OCI-LY1 (cell line): ENCODE data around the gene ULK3.

Source experiments
- H2AFZ ChIP-seq: fragments of 200-600 bp; sonication (generic), shearing (Covaris generic); 2 replicates; pipeline ENCODE4 v1.6.0; 2014; ENCODE audit warnings: antibody characterized with exemption, mild to moderate bottlenecking, low read length
- H3F3A ChIP-seq: fragments of 200-600 bp; sonication (generic), shearing (Covaris generic); 2 replicates; pipeline ENCODE4 v1.6.0; 2014; ENCODE audit warnings: mild to moderate bottlenecking, antibody characterized with exemption, low read length, moderate library complexity; ENCODE audit not compliant: insufficient read depth
- H3K27ac ChIP-seq: fragments of 200-600 bp; sonication (generic); 2 replicates; pipeline ENCODE4 v1.5.1; 2014; ENCODE audit warnings: low read length, mixed run types, mild to moderate bottlenecking, low read depth; ENCODE audit not compliant: poor library complexity, severe bottlenecking
- H3K27me3 ChIP-seq: fragments of 200-600 bp; sonication (generic); 2 replicates; pipeline ENCODE4 v1.6.0; 2014; ENCODE audit warnings: antibody characterized with exemption, mild to moderate bottlenecking, low read length, moderate library complexity; ENCODE audit not compliant: insufficient read depth
- H3K36me3 ChIP-seq: fragments of 200-600 bp; sonication (generic); 2 replicates; pipeline ENCODE4 v1.6.1; 2014; ENCODE audit warnings: mild to moderate bottlenecking, antibody characterized with exemption, low read length, moderate library complexity, mixed read lengths; ENCODE audit not compliant: insufficient read depth
- H3K4me1 ChIP-seq: fragments of 200-600 bp; sonication (generic); 2 replicates; pipeline ENCODE4 v1.5.1; 2014; ENCODE audit warnings: mild to moderate bottlenecking, low read length, moderate library complexity; ENCODE audit not compliant: insufficient read depth, severe bottlenecking
- H3K4me2 ChIP-seq: fragments of 200-600 bp; sonication (generic), shearing (Covaris generic); 2 replicates; pipeline ENCODE4 v1.6.1; 2014; ENCODE audit warnings: low read length
- H3K4me3 ChIP-seq: fragments of 200-600 bp; sonication (generic); 2 replicates; pipeline ENCODE4 v1.5.1; 2014; ENCODE audit warnings: low read length, low read depth, mild to moderate bottlenecking, mixed read lengths; ENCODE audit not compliant: poor library complexity, severe bottlenecking
- H3K79me2 ChIP-seq: fragments of 200-600 bp; shearing (Covaris generic); 2 replicates; pipeline ENCODE4 v1.6.1; 2016; ENCODE audit warnings: mixed run types, low read length, mixed read lengths; ENCODE audit not compliant: insufficient read depth
- H3K9ac ChIP-seq: fragments of 200-600 bp; sonication (generic), shearing (Covaris generic); 2 replicates; pipeline ENCODE4 v1.6.1; 2014; ENCODE audit warnings: mild to moderate bottlenecking, low read length, mixed read lengths
- H3K9me2 ChIP-seq: fragments of 200-600 bp; sonication (generic), shearing (Covaris generic); 2 replicates; pipeline ENCODE4 v1.6.1; 2014; ENCODE audit warnings: low read depth, mild to moderate bottlenecking, low read length, mixed read lengths
- H3K9me3 ChIP-seq: fragments of 200-600 bp; shearing (Covaris generic); 2 replicates; pipeline ENCODE4 v1.6.1; 2014; ENCODE audit warnings: low read length, mixed read lengths
- H4K20me1 ChIP-seq: fragments of 200-600 bp; sonication (generic), shearing (Covaris generic); 2 replicates; pipeline ENCODE4 v1.6.0; 2016; ENCODE audit warnings: mild to moderate bottlenecking, low read length; ENCODE audit not compliant: insufficient read depth
- EZH2 ChIP-seq: fragments of 200-600 bp; sonication (generic), shearing (Covaris generic); IDR thresholded peaks from 2 replicates; pipeline ENCODE4 v1.8.0; 2017; ENCODE audit warnings: borderline replicate concordance, mixed run types, mild to moderate bottlenecking, antibody characterized with exemption, low read length, moderate library complexity, mixed read lengths
- TF ChIP-seq, protein P1 (sequence below): fragments of 200-600 bp; sonication (generic), shearing (Covaris generic); IDR thresholded peaks from 2 replicates; pipeline ENCODE4 v1.5.1; 2017; ENCODE audit warnings: mild to moderate bottlenecking, antibody characterized with exemption, low read length, moderate library complexity, mixed read lengths

ULK3 gene

DNA sequence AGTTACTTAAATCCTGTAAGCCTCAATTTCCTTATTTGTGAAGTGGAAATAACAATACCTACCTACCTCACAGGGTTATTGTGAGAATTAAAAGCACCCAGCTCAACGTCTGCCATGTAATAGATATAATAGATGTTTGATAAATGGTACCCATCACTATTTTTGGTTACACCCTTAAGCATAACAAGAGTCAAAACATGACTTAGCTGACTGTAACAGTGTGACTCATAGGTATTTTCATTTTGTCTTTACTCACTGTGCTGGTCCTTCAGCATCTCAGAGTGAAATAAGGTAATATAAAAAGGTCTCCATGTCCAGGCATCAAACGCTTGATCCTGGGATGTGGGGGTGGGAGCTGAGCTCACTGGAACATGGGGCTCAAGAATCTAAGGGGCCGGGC lies 13.5 kb downstream of the ULK3 start:
- Histone ChIP-seq H3K79me2 (no peaks in the 10 kb centered on the region), H3F3A (no peaks in the 10 kb centered on the region), H4K20me1 (no peaks in the 10 kb centered on the region), H3K27me3 (no peaks in the 10 kb centered on the region), H3K9ac (no peak overlapping the region), H3K36me3 (no peaks in the 10 kb centered on the region), H3K4me3 (no peak overlapping the region), H2AFZ (no peak overlapping the region), H3K27ac (no peak overlapping the region), H3K4me2 (no peak overlapping the region), H3K9me2 (no peaks in the 10 kb centered on the region), H3K4me1 (no peaks in the 10 kb centered on the region), H3K9me3 (no peaks in the 10 kb centered on the region)
- TF ChIP-seq, protein P1, sequence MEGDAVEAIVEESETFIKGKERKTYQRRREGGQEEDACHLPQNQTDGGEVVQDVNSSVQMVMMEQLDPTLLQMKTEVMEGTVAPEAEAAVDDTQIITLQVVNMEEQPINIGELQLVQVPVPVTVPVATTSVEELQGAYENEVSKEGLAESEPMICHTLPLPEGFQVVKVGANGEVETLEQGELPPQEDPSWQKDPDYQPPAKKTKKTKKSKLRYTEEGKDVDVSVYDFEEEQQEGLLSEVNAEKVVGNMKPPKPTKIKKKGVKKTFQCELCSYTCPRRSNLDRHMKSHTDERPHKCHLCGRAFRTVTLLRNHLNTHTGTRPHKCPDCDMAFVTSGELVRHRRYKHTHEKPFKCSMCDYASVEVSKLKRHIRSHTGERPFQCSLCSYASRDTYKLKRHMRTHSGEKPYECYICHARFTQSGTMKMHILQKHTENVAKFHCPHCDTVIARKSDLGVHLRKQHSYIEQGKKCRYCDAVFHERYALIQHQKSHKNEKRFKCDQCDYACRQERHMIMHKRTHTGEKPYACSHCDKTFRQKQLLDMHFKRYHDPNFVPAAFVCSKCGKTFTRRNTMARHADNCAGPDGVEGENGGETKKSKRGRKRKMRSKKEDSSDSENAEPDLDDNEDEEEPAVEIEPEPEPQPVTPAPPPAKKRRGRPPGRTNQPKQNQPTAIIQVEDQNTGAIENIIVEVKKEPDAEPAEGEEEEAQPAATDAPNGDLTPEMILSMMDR: no peak
- no peak for TF ChIP-seq EZH2

GRCh38 chr15:74828835-74829234 lies 14.1 kb downstream of the ULK3 start:
- H3K79me2 ChIP-seq: no peaks in the 10 kb centered on the region
- no peak overlapping the region for H3K27ac ChIP-seq
- H2AFZ ChIP-seq: no peak overlapping the region
- TF ChIP-seq EZH2: no peak
- H3K27me3 ChIP-seq: no peaks in the 10 kb centered on the region
- H3K4me2 ChIP-seq: no peak overlapping the region
- no peaks in the 10 kb centered on the region for H3F3A ChIP-seq
- no peaks in the 10 kb centered on the region for H3K9me2 ChIP-seq
- H3K4me3 ChIP-seq: no peak overlapping the region
- H3K9me3 ChIP-seq: no peaks in the 10 kb centered on the region
- no peak overlapping the region for H3K9ac ChIP-seq
- H3K36me3 ChIP-seq: no peaks in the 10 kb centered on the region
- H3K4me1 ChIP-seq: no peaks in the 10 kb centered on the region
- H4K20me1 ChIP-seq: no peaks in the 10 kb centered on the region

DNA sequence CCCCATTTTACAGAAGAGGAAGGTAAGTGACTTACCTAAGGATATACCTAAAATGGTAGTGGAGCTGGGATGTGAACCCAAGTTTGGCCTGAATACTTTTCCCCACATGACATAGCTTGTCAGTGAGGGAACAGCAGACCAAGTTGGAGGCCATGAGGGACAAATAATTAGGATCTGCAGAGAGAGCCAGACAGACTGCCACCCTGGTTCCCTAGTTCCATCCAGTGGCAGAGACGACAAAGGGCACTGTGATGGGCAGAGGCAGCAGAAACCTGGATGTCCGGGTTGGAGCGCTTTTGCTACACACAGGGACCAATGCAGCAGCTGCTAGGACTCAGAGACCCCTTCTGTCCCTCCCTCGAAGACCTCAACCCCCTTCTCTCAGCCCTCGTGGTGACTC lies 15.3 kb downstream of the ULK3 start:
- Histone ChIP-seq H3K4me2 (no peak overlapping the region), H3K4me3 (no peak overlapping the region), H3K9me3 (no peaks in the 10 kb centered on the region), H3K36me3 (no peaks in the 10 kb centered on the region), H2AFZ (no peak overlapping the region), H3K4me1 (no peaks in the 10 kb centered on the region), H3K9ac (no peak overlapping the region), H3K79me2 (no peaks in the 10 kb centered on the region), H4K20me1 (no peaks in the 10 kb centered on the region), H3F3A (no peaks in the 10 kb centered on the region), H3K9me2 (no peaks in the 10 kb centered on the region), H3K27me3 (no peaks in the 10 kb centered on the region), H3K27ac (no peak overlapping the region)
- no peak for TF ChIP-seq EZH2
- TF ChIP-seq, protein P1: no peak

- Histone ChIP-seq H2AFZ (no peak overlapping the region), H3K4me3 (no peak overlapping the region), H3K27ac (no peak overlapping the region), H3K9ac (no peak overlapping the region), H3K9me2 (no peaks in the 10 kb centered on the region), H3K36me3 (no peaks in the 10 kb centered on the region), H3K27me3 (no peaks in the 10 kb centered on the region), H3K9me3 (no peaks in the 10 kb centered on the region), H3K79me2 (no peaks in the 10 kb centered on the region), H3K4me1 (no peaks in the 10 kb centered on the region), H3K4me2 (no peak overlapping the region), H3F3A (no peaks in the 10 kb centered on the region), H4K20me1 (no peaks in the 10 kb centered on the region)
- no peak for TF ChIP-seq EZH2
- TF ChIP-seq, protein P1: no peak
These were observed 16.0 kb downstream of the ULK3 start for GRCh38 chr15:74826921-74827320.
